Liver (tissue), 9 donors: ENCODE measurements around the gene ADCY4. TPM values are rescaled to one million over a fixed set of nuclear protein-coding genes. Genes with fewer than 3 reads are reported as not detected.

Experiments
- DNase-seq: peaks from one replicate; pipeline ENCODE4 v3.0.0-alpha.2; 2017; ENCODE audit warnings: low spot score
- H3K27ac ChIP-seq, 2 donors: one replicate each; pipeline ENCODE4 v1.7.0; 2013; ENCODE audit warnings: inconsistent platforms in 2 of 2, low read length in 2 of 2, control low read depth in 1 of 2, low read depth in 1 of 2, mild to moderate bottlenecking in 1 of 2
- H3K27me3 ChIP-seq, 4 donors: one replicate each; pipeline versions ENCODE4 v1.6.1 to v1.7.0; 2013; ENCODE audit warnings: low read length in 3 of 4, inconsistent platforms in 1 of 4, mild to moderate bottlenecking in 1 of 4, moderate library complexity in 1 of 4; ENCODE audit not compliant: control insufficient read depth in 4 of 4, insufficient read depth in 4 of 4
- H3K36me3 ChIP-seq, 4 donors: one replicate each; pipeline versions ENCODE4 v1.6.1 to v1.7.0; 2013; ENCODE audit warnings: low read length in 3 of 4, mild to moderate bottlenecking in 3 of 4, low read depth in 1 of 4, moderate library complexity in 1 of 4; ENCODE audit not compliant: control insufficient read depth in 4 of 4, insufficient read depth in 3 of 4
- H3K4me1 ChIP-seq, 4 donors: one replicate each; pipeline versions ENCODE4 v1.6.1 to v1.7.0; 2013; ENCODE audit warnings: low read length in 3 of 4, mild to moderate bottlenecking in 3 of 4, moderate library complexity in 1 of 4; ENCODE audit not compliant: control insufficient read depth in 4 of 4, insufficient read depth in 4 of 4
- H3K4me3 ChIP-seq, 3 donors: one replicate each; pipeline versions ENCODE4 v1.6.1 to v1.7.0; 2013; ENCODE audit warnings: low read length in 3 of 3, control low read depth in 1 of 3, low read depth in 1 of 3, mild to moderate bottlenecking in 1 of 3
- H3K9ac ChIP-seq, 2 donors: one replicate each; pipeline ENCODE4 v1.7.0; 2013; ENCODE audit warnings: low read length in 2 of 2, mild to moderate bottlenecking in 2 of 2, moderate library complexity in 2 of 2, control low read depth in 1 of 2, low read depth in 1 of 2
- H3K9me3 ChIP-seq, 4 donors: one replicate each; pipeline versions ENCODE4 v1.6.1 to v1.7.0; 2013; ENCODE audit warnings: low read length in 3 of 4; ENCODE audit not compliant: control insufficient read depth in 4 of 4
- FOXA2 ChIP-seq: IDR thresholded peaks from 2 replicates; pipeline ENCODE4 v1.6.1; 2016; ENCODE audit warnings: antibody characterized with exemption
- GABPA ChIP-seq, 2 donors: IDR thresholded peaks in 1 of 2; conservative IDR thresholded peaks in 1 of 2; 2 replicates each; pipeline ENCODE4 v1.6.1; 2016; ENCODE audit warnings: antibody characterized with exemption in 2 of 2, mild to moderate bottlenecking in 1 of 2, moderate library complexity in 1 of 2
- HNF4A ChIP-seq, 2 donors: conservative IDR thresholded peaks; 2 replicates each; pipeline ENCODE4 v1.6.1; 2016; ENCODE audit warnings: antibody characterized with exemption in 2 of 2, mild to moderate bottlenecking in 2 of 2
- HNF4G ChIP-seq: IDR thresholded peaks from 2 replicates; pipeline ENCODE4 v1.6.1; 2016; ENCODE audit warnings: antibody characterized with exemption
- JUND ChIP-seq, 2 donors: IDR thresholded peaks; 2 replicates each; pipeline ENCODE4 v1.6.1; 2016; ENCODE audit warnings: antibody characterized with exemption in 2 of 2
- NR2F2 ChIP-seq: IDR thresholded peaks from 2 replicates; pipeline ENCODE4 v1.6.1; 2016; ENCODE audit warnings: antibody characterized with exemption
- RAD21 ChIP-seq, 2 donors: IDR thresholded peaks; 2 replicates each; pipeline ENCODE4 v1.6.1; 2016; ENCODE audit warnings: antibody characterized with exemption in 2 of 2, mild to moderate bottlenecking in 2 of 2
- RXRA ChIP-seq, 2 donors: IDR thresholded peaks; 2 replicates each; pipeline ENCODE4 v1.6.1; 2017 to 2018; ENCODE audit warnings: antibody characterized with exemption in 2 of 2, mild to moderate bottlenecking in 1 of 2
- SP1 ChIP-seq: IDR thresholded peaks from 2 replicates; pipeline ENCODE4 v1.6.1; 2018; ENCODE audit warnings: antibody characterized with exemption, mild to moderate bottlenecking
- TAF1 ChIP-seq: conservative IDR thresholded peaks from 2 replicates; pipeline ENCODE4 v1.6.1; 2016; ENCODE audit warnings: antibody characterized with exemption, mild to moderate bottlenecking
- YY1 ChIP-seq: IDR thresholded peaks from 2 replicates; pipeline ENCODE4 v1.6.1; 2016; ENCODE audit warnings: antibody characterized with exemption, mild to moderate bottlenecking
- WGBS: extraction: QIAGEN DNeasy Blood & Tissue Kit; methylation state at CpG from one replicate; pipeline ENCODE4 v1.1.7; 2013; 5-methylcytosine and 5-hydroxymethylcytosine counted together
- polyA plus RNA-seq, 2 donors: library from polyadenylated mRNA; stranded (reverse) in 1 of 2; unstranded in 1 of 2; fragments of 200-250 nt in 1 of 2; fragments of >200 nt in 1 of 2; fragmentation: Nextera tagmentation in 1 of 2; extraction: Ambion mirVana in 1 of 2; gene quantifications; one replicate each; pipeline versions ENCODE4 v1.2.1 to v1.2.3, GENCODE V29; 2013 to 2015
- total RNA-seq, 2 donors: library from RNA; depleted of rRNA; stranded (reverse); fragments of >200 nt; gene quantifications; one replicate each; pipeline ENCODE4 v1.2.3, GENCODE V29; 2014
- TF ChIP-seq, protein P1 (sequence below): IDR thresholded peaks from 2 replicates; pipeline ENCODE4 v1.6.1; 2016; ENCODE audit warnings: antibody characterized with exemption
- TF ChIP-seq, protein P2 (sequence below): IDR thresholded peaks from 2 replicates; pipeline ENCODE4 v1.6.1; 2016; ENCODE audit warnings: antibody characterized with exemption
- donor health status: healthy.
- donor health status: healthy.
- donor health status: healthy.
- donor health status: healthy.
- donor health status: healthy.

The ADCY4 gene
- total and polyA plus RNA-seq, 4 donors = 2.2 to 7.2 (median 4.0) TPM

DNA sequence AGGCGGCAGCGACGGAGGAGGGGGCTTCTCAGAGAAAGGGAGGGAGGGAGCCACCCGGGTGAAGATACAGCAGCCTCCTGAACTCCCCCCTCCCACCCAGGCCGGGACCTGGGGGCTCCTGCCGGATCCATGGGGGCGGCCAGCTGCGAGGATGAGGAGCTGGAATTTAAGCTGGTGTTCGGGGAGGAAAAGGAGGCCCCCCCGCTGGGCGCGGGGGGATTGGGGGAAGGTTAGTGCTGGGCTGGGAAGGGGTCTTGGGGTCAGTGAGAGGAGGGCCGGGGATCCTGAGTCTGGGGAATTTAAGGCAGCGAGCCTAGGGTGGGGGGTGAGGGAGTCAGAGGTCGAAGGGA, 33.3 kb upstream of the ADCY4 start:
- no peaks in the 10 kb centered on the region for H3K36me3 ChIP-seq
- WGBS = 4% methylated on average over 15 of the region's 15 CpGs
- DNase-seq = no peak
- no peak overlapping the region for H3K9ac ChIP-seq
- TF ChIP-seq FOXA2 (no peak), GABPA (IDR thresholded peaks at IDR 0.05 in 1 of 2, conservative IDR thresholded peaks at IDR 0.05 in 1 of 2) (no peak), YY1 (no peak), HNF4A (conservative IDR thresholded peaks at IDR 0.05) (no peak), RXRA (IDR thresholded peaks at IDR 0.05) (no peak)
- H3K4me3 ChIP-seq = peak overlapping the region in 1 of 3 donors; percentile 28
- peaks cover 0 to 5% (median 3%) of the 10 kb centered on the region in 4 donors for H3K4me1 ChIP-seq
- peak overlapping the region; percentile 54 to 65 for H3K27ac ChIP-seq
- no peaks in the 10 kb centered on the region for H3K9me3 ChIP-seq
- peaks cover 0 to 5% (median 0%) of the 10 kb centered on the region in 4 donors for H3K27me3 ChIP-seq

- Histone ChIP-seq H3K27me3 (peaks cover 0 to 5% (median 0%) of the 10 kb centered on the region in 4 donors), H3K27ac (peak within 1 kb of the TSS; percentile 54 to 70), H3K4me3 (peak within 1 kb of the TSS in 1 of 3 donors; percentile 28), H3K4me1 (peaks cover 0 to 5% (median 3%) of the 10 kb centered on the region in 4 donors), H3K9me3 (no peaks in the 10 kb centered on the region), H3K9ac (no peak within 1 kb of the TSS), H3K36me3 (no peaks in the 10 kb centered on the region)
- TF ChIP-seq TAF1 = no peak
- no peak for TF ChIP-seq NR2F2
- no peak for TF ChIP-seq YY1
- TF ChIP-seq JUND (IDR thresholded peaks at IDR 0.05) = no peak
- no peak for TF ChIP-seq FOXA2
- TF ChIP-seq, protein P1, sequence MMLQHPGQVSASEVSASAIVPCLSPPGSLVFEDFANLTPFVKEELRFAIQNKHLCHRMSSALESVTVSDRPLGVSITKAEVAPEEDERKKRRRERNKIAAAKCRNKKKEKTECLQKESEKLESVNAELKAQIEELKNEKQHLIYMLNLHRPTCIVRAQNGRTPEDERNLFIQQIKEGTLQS = no peak
- no peak for TF ChIP-seq HNF4G
- TF ChIP-seq SP1 = no peak
- TF ChIP-seq RAD21 (IDR thresholded peaks at IDR 0.05) = no peak
- TF ChIP-seq, protein P2, sequence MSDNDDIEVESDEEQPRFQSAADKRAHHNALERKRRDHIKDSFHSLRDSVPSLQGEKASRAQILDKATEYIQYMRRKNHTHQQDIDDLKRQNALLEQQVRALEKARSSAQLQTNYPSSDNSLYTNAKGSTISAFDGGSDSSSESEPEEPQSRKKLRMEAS = no peak
- no peak for TF ChIP-seq GABPA (IDR thresholded peaks at IDR 0.05 in 1 of 2, conservative IDR thresholded peaks at IDR 0.05 in 1 of 2)
- no peak for TF ChIP-seq HNF4A (conservative IDR thresholded peaks at IDR 0.05)
- 19% methylated on average over 21 of the region's 21 CpGs for WGBS
- DNase-seq = no peak
These were observed 32.8 kb upstream of the ADCY4 start, which contains the start of gene NFATC4 for GRCh38 chr14:24367514-24368211. NFATC4 (plus strand) TSS chr14:24368184; CDS start chr14:24368341, 157 bp downstream.

- peak overlapping the region; percentile 44 to 70 for H3K27ac ChIP-seq
- no peaks in the 10 kb centered on the region for H3K9me3 ChIP-seq
- H3K9ac ChIP-seq = no peak overlapping the region
- H3K4me1 ChIP-seq = peaks cover 0 to 5% (median 1%) of the 10 kb centered on the region in 4 donors
- DNase-seq = peak; percentile 66
- H3K36me3 ChIP-seq = no peaks in the 10 kb centered on the region
- peaks cover 0 to 5% (median 0%) of the 10 kb centered on the region in 4 donors for H3K27me3 ChIP-seq
- WGBS = 20% methylated on average over 40 of the region's 40 CpGs
- TF ChIP-seq SP1 (peak; percentile 2), TAF1 (no peak)
- peak overlapping the region in 1 of 3 donors; percentile 31 for H3K4me3 ChIP-seq
These were observed 32.0 kb upstream of the ADCY4 start for GRCh38 chr14:24366721-24367513.
